ENCODE results near the gene PRPF8.
"Not testable (repeated sequence)": the region's sequence is repeated elsewhere in the genome, so short reads cannot be mapped to it uniquely, and the experiment has no call there.

PRPF8 gene

DNA sequence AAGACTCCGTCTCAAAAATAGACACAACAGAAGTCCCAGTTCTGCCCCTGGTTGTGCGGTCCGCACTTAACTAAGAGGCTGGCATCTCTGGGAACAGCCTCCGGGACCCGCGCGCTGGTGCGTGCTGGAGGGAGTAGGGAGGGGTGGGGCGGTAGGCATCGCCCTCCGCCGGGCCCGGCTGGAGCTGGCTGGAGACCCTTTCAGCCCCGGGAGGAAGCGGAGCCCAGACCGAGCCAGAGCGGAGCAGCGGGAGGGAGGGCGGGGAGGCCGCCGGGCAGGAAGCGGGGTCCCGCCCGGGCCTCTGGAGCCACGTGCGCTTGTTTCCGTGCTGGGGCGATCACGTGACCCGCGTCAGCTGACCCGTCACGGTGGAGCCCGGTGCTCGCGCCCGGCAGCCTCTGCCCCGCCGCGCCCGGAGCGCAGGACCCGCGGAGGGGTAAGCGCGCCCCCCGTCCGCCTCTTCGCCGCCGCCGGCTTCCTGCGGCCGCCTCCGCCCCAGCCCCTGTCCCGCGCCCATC, 39.7 kb upstream of the PRPF8 start, which contains the start of gene WDR81:
WDR81 (plus strand) TSS at position 354 of the 518 bp plus-strand sequence. CDS start 256 bp downstream, outside the sequence.
- peaks cover 5% of the 10 kb centered on the region for H3K36me3 Mint-ChIP-seq (ENCODE audit: low read depth)
- H3K27me3 Mint-ChIP-seq = no peaks in the 10 kb centered on the region
- ATAC-seq (peak; percentile 69), DNase-seq (peak; percentile 92)
- peaks cover 29% of the 10 kb centered on the region for H3K4me1 Mint-ChIP-seq
- H3K4me3 Mint-ChIP-seq = peak within 1 kb of the TSS; percentile 72
- peak within 1 kb of the TSS; percentile 86 for H3K27ac Mint-ChIP-seq
- H3K9me3 Mint-ChIP-seq = no peaks in the 10 kb centered on the region

DNA sequence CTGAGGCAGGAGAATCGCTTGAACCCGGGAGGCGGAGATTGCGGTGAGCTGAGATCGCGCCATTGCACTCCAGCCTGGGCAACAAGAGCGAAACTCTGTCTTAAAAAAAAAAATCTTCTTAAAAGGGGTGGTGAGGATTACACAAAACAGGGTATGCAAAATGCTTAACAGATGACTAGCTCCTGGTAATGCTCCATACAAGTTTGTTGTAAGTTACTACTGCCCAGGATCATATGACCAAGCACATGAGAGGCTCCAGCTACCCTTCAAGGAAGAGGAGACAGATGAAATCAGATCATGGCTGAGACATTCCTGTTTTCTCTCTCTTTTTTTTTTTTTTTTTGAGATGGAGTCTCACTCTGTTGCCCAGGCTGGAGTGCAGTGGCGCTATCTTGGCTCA, 37.4 kb upstream of the PRPF8 start:
- not testable (repeated sequence) for H3K27ac Mint-ChIP-seq; H3K9me3 Mint-ChIP-seq; DNase-seq; H3K27me3 Mint-ChIP-seq; H3K4me3 Mint-ChIP-seq; ATAC-seq; H3K36me3 Mint-ChIP-seq (ENCODE audit: low read depth)
- H3K4me1 Mint-ChIP-seq = peaks cover 37% of the 10 kb centered on the region

DNA sequence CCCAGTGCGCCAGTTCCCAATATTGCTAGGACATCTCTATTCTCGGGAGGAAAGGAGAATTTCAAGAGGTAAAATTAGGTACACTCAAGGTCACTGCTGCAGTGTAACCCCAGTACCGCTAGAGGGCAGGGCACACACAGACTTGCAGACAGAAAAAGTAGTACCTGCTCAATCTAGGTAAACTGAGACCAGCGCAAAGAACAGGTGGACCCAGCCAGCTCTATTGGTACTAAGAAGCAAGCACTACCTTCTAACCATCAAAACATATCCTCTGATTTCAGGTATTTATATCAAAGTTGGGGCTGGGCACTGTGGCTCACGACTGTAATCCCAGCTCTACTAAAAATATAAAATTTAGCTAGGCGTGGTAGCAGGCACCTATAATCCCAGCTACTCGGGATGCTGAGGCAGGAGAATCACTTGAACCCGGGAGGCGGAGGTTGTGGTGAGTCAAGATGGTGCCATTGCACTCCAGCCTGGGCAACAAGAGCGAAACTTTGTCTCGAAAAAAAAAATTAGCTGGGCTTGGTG, 36.3 kb upstream of the PRPF8 start:
- no peak overlapping the region for H3K4me3 Mint-ChIP-seq
- peaks cover 39% of the 10 kb centered on the region for H3K4me1 Mint-ChIP-seq
- no peak for ATAC-seq
- H3K27ac Mint-ChIP-seq = no peak overlapping the region
- no peaks in the 10 kb centered on the region for H3K9me3 Mint-ChIP-seq
- H3K36me3 Mint-ChIP-seq (ENCODE audit: low read depth) = peaks cover 1% of the 10 kb centered on the region
- no peaks in the 10 kb centered on the region for H3K27me3 Mint-ChIP-seq
- DNase-seq = peak; percentile 75

DNA sequence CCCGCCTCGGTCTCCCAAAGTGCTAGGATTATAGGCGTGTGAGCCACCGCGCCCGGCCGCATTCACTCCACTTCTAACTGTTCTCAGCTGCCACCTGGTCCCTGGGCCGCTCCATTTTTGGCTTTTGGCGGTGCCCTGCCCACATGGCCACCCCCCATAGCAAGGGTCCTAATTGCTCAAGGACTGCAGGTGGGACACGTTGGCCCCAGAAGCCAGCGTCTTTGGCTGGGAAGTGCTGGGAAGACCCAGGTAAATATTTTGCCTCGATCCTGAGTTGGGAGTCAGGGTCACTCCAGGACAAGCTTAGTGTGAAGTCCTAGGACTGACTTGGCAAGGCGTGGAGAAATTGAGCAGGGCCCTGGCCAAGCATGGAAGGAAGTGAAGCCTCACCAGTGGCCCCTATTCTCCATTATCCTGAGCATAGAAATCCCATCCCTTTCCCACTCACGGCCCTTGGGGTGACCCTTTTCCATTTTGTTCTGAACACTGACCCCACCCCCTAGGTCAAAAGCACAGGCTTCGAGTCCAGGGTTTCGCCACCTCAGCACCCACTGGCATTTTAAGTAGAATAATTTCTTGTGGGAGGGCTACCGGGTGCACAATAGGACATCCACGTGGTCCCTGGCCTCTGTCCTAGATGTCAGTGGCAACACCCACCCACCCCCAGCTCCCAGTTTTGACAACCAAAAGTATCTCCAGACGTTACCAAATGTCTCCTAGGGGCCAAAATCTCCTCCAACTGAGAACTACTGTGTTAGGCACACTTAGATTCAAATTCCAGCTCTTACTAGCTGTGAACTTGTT, 33.9 kb upstream of the PRPF8 start:
- Mint-ChIP-seq H3K27ac (peak overlapping the region; percentile 97), H3K9me3 (no peaks in the 10 kb centered on the region), H3K4me1 (peaks cover 34% of the 10 kb centered on the region), H3K27me3 (peaks cover 8% of the 10 kb centered on the region), H3K4me3 (peak overlapping the region; percentile 90), H3K36me3 (ENCODE audit: low read depth) (no peaks in the 10 kb centered on the region)
- no peak for ATAC-seq
- DNase-seq = no peak

DNA sequence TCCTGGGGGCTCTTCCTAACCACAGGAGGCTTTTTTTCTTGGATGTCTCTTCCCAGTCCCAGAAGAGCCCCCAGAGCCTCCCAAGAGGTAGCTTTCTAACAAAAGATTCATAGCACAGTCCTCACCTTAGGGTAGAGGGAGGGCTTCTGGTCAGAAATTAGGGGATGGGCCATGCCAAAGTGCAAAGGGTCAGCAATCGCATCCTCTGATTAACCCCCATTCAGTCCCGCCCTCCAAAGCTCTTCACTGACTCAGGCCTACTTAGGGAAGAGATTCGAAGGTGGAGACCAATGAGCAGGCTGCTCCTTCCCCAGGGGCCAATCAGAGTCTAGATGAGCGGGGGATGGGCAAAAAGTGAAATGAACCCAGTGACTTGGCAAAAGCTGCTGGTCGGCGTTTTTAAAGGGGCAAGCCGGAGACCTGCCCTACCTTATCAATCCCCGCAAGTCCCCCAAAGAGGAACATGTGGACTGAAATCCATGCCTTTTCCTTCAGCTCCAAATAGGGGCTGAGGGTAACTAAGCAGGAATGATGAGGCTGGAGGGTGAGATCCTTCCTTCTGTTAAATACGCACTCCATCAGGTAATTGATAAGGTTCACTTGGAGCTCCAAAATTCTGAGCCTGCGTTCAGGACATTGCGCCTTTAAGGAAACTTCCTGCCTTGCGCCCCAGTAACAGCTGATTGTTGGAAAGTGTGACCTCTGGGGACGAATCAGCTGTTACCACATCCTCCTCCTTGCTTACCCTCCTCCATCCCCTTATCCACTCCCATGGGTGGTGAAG, 32.4 kb upstream of the PRPF8 start:
- H3K4me1 Mint-ChIP-seq = peaks cover 27% of the 10 kb centered on the region
- H3K4me3 Mint-ChIP-seq = peak overlapping the region; percentile 90
- ATAC-seq (peak; percentile 69), DNase-seq (peak; percentile 85)
- H3K27ac Mint-ChIP-seq = peak overlapping the region; percentile 97
- no peaks in the 10 kb centered on the region for H3K9me3 Mint-ChIP-seq
- no peaks in the 10 kb centered on the region for H3K36me3 Mint-ChIP-seq (ENCODE audit: low read depth)
- H3K27me3 Mint-ChIP-seq = peaks cover 9% of the 10 kb centered on the region

DNA sequence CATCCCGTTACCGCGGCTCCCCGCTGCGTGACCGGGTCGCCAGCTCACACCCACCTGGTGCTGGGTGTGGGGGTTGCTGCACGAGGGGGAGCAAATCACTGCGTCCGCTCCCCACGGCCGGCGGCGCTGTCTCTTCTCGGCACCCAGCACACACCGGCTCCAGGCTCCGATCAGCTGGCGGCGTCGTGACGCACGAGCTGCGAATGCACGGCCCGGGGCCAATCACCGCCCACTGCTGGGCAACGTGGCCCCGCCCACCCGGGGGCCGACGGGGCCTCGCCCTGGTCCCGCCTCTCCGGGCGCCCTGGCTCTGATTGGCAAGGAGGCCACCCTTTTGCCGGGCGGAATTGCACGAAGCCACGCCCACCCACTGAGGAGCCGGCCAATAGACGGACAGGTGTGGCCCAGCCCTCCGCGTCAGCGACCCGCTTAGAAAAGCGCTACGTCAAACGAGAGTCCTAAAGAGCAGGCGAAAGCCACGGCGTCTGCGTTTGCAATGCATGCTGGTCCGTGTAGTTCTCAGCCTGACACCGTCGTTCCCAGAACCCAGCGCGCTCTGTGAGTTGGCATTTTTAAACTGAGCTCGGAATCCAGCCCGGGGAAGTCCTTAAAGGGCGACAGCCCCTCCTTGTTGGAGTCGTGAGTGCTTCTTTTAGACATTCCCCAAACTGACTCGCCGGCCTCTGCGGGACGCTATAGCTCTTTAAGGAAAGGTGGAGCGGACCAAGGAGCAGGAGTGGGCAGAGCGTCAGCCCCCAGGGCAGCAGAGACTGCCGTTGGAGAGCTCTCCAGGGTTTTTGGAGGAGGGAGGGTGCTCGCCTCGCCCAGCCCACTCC, 31.6 kb upstream of the PRPF8 start:
- peaks cover 10% of the 10 kb centered on the region for H3K27me3 Mint-ChIP-seq
- H3K36me3 Mint-ChIP-seq (ENCODE audit: low read depth) = no peaks in the 10 kb centered on the region
- peaks cover 27% of the 10 kb centered on the region for H3K4me1 Mint-ChIP-seq
- peak overlapping the region; percentile 90 for H3K4me3 Mint-ChIP-seq
- no peaks in the 10 kb centered on the region for H3K9me3 Mint-ChIP-seq
- peak overlapping the region; percentile 97 for H3K27ac Mint-ChIP-seq
- DNase-seq (peak; percentile 100), ATAC-seq (peak; percentile 90)

DNA sequence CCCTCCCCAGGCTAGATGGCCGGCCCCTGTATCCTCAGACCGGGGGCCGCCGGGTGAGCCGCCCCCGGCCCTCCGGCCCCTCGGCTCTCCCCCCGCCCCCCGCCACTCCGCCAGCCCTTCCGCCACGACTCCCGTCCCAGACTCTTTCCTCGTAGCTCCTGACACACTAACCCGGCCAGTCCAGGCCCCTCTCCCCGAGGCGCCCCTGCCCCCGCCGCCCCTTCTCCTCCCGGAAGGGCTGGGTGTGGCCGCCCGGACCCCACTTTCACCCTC, 31.1 kb upstream of the PRPF8 start:
- DNase-seq (no peak), ATAC-seq (no peak)
- Mint-ChIP-seq H3K4me3 (peak overlapping the region; percentile 90), H3K36me3 (ENCODE audit: low read depth) (no peaks in the 10 kb centered on the region), H3K27me3 (peaks cover 14% of the 10 kb centered on the region), H3K4me1 (peaks cover 30% of the 10 kb centered on the region), H3K9me3 (no peaks in the 10 kb centered on the region), H3K27ac (no peak overlapping the region)

DNA sequence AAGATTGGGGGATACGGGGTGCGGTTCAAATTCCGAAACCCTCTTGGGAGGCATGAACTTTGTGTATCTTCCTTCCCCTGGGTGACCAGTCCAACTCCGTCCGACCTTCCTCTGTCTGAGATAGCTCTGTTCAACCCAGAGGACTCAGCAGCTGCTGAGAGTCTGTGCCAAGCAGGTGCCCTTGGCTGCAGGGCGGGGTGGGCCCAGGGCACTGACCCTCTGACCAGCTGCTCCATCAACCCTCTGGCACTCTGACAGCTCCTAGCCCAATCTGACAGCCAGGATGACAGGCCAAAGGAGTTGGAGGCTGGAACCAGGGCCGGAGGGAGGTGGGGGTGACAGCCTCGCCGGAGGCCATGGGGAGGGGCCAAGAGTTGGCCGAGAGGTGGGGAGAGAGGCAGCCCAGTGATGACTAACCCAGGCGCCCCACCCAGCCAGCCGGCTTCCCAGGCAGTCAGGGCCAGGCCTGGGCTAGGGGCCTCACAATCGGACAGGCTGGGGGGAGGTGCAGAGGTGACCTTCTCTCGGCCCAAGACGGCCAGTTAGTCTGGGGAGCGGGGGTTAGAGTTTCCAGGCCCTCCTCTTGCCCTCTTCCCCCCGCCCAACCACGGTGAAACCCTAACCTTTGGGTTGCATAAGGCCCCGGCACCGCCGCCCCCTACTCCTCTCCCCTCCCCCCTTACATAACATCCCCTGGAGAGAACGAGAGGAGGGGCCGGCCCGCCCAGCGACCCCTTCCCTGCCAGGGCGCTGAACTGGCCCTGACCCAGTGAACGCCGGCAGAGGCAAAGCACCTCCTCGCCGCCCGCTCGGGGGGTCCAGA, 30.5 kb upstream of the PRPF8 start:
- no peaks in the 10 kb centered on the region for H3K36me3 Mint-ChIP-seq (ENCODE audit: low read depth)
- no peaks in the 10 kb centered on the region for H3K9me3 Mint-ChIP-seq
- H3K4me3 Mint-ChIP-seq = peak overlapping the region; percentile 61
- peaks cover 17% of the 10 kb centered on the region for H3K27me3 Mint-ChIP-seq
- ATAC-seq (no peak), DNase-seq (peak; percentile 57)
- peaks cover 33% of the 10 kb centered on the region for H3K4me1 Mint-ChIP-seq
- no peak overlapping the region for H3K27ac Mint-ChIP-seq

DNA sequence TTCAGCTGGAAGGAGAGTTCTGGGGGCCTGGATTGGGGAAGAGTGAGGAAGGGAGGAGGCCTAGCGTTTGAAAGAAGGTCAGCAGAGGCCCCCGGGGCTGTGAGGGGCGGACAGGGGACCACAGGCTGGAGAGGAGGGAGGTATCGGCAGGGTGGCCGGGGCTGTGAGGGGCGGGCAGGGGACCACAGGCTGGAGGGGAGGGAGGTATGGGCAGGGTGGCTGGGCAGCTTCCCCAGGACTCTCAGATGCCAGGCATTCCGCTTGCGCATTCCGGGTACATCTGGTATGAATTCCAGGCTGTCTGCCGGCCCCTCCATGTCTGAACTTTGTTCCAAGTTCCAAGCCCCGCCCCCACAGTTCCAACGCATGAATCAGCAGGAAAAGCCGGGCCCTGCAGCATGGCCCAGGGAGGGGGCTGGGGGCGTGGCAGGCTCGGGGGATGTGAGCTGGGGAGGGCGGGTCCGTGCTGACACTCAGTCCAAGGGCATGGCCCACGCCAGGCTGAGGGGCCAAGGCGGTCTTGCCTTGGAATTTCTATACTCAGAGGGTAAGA, 29.8 kb upstream of the PRPF8 start:
- Mint-ChIP-seq H3K27me3 (peaks cover 17% of the 10 kb centered on the region), H3K4me3 (peak overlapping the region; percentile 61), H3K9me3 (no peaks in the 10 kb centered on the region), H3K36me3 (ENCODE audit: low read depth) (no peaks in the 10 kb centered on the region), H3K27ac (no peak overlapping the region), H3K4me1 (peaks cover 33% of the 10 kb centered on the region)
- ATAC-seq (no peak), DNase-seq (no peak)

DNA sequence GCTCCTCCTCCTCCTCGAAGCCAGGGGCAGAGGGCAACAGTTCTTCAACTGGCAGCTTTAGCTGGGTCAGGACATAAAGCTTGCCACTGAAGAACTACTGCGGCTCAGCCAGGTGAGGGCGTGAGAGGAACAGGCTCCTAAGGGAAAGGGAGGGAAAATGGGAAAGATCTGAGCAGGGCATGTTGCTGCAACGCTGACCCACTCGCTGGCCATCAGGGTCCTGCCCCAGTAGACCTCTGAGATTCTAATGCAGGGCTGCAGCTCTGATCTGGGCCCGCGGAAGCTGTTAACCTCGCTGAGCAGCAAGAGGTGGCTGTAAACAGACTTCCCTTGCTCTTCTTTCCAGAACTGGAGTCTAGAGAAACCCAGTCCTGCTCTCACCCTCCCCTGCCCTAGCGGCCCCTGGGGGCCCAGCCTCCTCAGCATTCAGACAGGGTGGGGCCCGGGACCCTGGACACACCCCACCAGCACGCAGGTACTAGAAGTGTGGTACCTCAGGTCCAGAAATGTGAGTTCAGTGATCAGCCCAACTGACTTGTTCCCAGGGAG, 29.3 kb upstream of the PRPF8 start:
- no peak overlapping the region for H3K4me3 Mint-ChIP-seq
- H3K36me3 Mint-ChIP-seq (ENCODE audit: low read depth) = no peaks in the 10 kb centered on the region
- no peaks in the 10 kb centered on the region for H3K9me3 Mint-ChIP-seq
- no peak for DNase-seq
- ATAC-seq = no peak
- H3K27ac Mint-ChIP-seq = no peak overlapping the region
- H3K27me3 Mint-ChIP-seq = peaks cover 19% of the 10 kb centered on the region
- peaks cover 36% of the 10 kb centered on the region for H3K4me1 Mint-ChIP-seq

DNA sequence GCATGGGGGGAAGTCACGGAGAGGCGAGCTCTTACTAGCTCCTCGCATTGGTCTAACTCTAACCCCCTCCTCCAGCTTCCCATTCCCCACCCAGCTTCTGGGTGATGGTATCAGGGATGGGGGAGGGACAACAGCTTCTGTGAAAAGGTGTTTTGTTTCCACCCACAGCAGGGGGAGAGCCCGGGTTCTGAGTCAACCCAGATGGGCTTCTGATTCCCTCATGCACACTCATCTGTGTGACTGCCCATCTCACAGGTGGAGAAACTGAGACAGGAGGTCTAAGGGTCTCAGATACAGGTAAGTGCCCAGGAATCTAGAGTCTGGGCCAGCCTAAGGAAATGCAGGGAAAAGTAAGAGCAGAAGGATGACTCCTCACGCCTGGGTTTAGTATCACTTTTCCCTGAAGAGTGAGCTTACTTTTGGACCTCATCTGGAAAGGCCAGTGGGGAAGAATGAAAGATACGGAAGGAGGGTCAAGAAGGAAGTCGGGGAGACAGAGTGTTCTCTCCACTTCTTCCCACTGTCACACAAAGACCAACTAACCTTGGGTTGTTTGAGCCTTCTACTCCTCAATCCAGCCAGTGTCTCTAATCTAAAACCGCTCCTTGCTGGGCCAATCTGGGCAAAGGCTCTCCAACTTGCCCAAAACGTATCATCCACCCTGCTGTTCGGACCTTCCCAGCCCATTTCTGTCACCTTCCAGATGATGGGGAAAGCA, 28.7 kb upstream of the PRPF8 start:
- DNase-seq (no peak), ATAC-seq (no peak)
- Mint-ChIP-seq H3K27me3 (peaks cover 21% of the 10 kb centered on the region), H3K27ac (no peak overlapping the region), H3K36me3 (ENCODE audit: low read depth) (no peaks in the 10 kb centered on the region), H3K4me1 (peaks cover 35% of the 10 kb centered on the region), H3K4me3 (no peak overlapping the region), H3K9me3 (no peaks in the 10 kb centered on the region)

DNA sequence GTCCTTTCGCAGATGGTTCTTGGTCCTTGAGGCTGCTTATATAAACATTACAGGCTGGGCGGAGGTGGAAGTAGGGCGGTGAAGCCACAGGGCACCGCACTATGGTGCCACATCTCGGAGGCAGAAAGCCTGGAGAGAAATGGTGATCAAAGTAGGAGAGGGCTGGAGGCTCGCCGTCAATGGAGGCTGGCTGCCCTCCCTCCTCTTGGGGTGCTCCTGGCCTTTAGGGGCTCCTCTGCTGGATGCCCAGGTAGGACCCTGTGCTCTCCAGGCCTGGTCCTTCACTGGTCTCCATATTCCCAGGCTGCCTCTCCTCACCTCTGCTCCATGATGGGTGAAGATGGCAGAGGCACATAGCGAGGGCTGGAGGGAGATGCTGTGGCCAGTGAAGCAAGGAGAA, 27.6 kb upstream of the PRPF8 start:
- DNase-seq = no peak
- Mint-ChIP-seq H3K27ac (no peak overlapping the region), H3K4me3 (no peak overlapping the region), H3K36me3 (ENCODE audit: low read depth) (no peaks in the 10 kb centered on the region), H3K4me1 (peaks cover 25% of the 10 kb centered on the region), H3K27me3 (peaks cover 27% of the 10 kb centered on the region), H3K9me3 (no peaks in the 10 kb centered on the region)
- no peak for ATAC-seq

DNA sequence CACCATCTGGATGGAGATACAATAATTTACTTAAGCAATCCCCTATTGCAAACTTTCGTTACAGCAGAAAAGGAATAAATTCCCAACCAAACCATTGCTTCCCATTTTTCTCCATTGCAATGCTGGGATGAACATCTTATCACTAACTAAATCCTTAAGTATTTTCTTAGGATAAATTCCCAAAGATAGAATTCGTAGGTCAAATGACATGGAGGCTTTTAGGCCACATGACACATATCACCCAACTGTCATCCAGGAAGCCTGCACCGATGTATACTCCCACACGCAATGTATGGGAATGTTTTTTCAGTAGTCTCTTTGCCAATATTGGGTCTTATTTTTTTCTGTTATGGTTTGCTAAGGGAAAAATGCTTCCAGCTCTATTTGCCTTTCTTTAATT, 27.1 kb upstream of the PRPF8 start:
- no peaks in the 10 kb centered on the region for H3K36me3 Mint-ChIP-seq (ENCODE audit: low read depth)
- H3K4me3 Mint-ChIP-seq = no peak overlapping the region
- peaks cover 20% of the 10 kb centered on the region for H3K4me1 Mint-ChIP-seq
- DNase-seq = no peak
- no peaks in the 10 kb centered on the region for H3K9me3 Mint-ChIP-seq
- no peak overlapping the region for H3K27ac Mint-ChIP-seq
- peaks cover 30% of the 10 kb centered on the region for H3K27me3 Mint-ChIP-seq
- ATAC-seq = no peak

Measured in activated naive CD8-positive, alpha-beta T cell treated with anti-CD3 and anti-CD28 coated beads, Interleukin-2, amount 50 U/mL, for 24 hours (primary cell).